ENCODE measurements around the gene EPHA4. TPM values are rescaled to one million over a fixed set of nuclear protein-coding genes. Genes with fewer than 3 reads are reported as not detected.

The EPHA4 gene
- polyA plus RNA-seq, 1 donor (not counting 4 experiments of a cell fraction or from before 2014, with no cell fraction given) = 9.0 TPM

DNA sequence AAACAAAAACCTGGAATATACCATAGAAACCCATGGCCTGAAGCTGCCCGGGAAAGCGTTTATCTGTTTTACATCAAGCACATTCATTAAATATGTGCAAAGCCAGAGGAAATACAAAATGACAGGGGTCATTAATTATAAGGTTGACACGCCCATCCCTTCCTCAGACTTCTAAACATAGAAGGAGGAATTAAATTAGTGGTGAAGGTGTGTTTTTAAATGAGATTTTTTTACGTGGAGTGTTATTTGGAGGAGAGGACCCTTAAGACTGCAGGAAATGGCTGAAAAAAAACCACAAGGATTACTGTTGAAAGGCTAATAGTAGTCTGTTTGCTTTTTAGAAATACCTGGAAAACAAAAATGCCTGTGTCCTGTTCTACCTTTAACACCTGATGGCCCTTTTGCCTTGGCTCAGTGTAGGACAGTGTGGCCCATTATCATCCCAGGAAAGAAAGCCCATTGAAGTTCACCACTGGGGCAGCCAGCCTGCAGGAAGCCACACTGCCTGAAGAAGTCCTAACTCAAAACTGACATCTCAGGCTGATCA, 123.2 kb downstream of the EPHA4 start:
- Histone ChIP-seq H3K4me2 (ENCODE audit: control insufficient read depth, extremely low read depth, insufficient read depth, low read depth, low read length) (no peak overlapping the region), H4K20me1 (ENCODE audit: control insufficient read depth, extremely low read depth, insufficient read depth, low read length) (no peaks in the 10 kb centered on the region), H3K27ac (ENCODE audit: control insufficient read depth, insufficient read depth, low read length) (no peak overlapping the region), H3K36me3 (ENCODE audit: control insufficient read depth in 2 of 2, extremely low read depth in 1 of 2, insufficient read depth in 2 of 2, low read length in 2 of 2) (no peaks in the 10 kb centered on the region), H3K27me3 (ENCODE audit: control insufficient read depth, extremely low read depth, insufficient read depth, low read length) (no peaks in the 10 kb centered on the region), H3K4me3 (ENCODE audit: control insufficient read depth in 2 of 3, extremely low read depth in 1 of 3, insufficient read depth in 2 of 3, low read depth in 1 of 3, low read length in 3 of 3) (no peak overlapping the region), H3K9me1 (ENCODE audit: control insufficient read depth, extremely low read depth, insufficient read depth, low read length) (no peaks in the 10 kb centered on the region), H3K79me2 (ENCODE audit: control insufficient read depth, insufficient read depth, low read length) (no peaks in the 10 kb centered on the region), H3K4me1 (ENCODE audit: control insufficient read depth, extremely low read depth, insufficient read depth, low read length) (peaks cover 13% of the 10 kb centered on the region), H3K9ac (ENCODE audit: control insufficient read depth, extremely low read depth, insufficient read depth, low read length) (no peak overlapping the region), H3K9me3 (ENCODE audit: control insufficient read depth, low read depth, low read length) (no peaks in the 10 kb centered on the region), H2AFZ (ENCODE audit: control insufficient read depth, low read length) (no peak overlapping the region)
- TF ChIP-seq, protein P1, sequence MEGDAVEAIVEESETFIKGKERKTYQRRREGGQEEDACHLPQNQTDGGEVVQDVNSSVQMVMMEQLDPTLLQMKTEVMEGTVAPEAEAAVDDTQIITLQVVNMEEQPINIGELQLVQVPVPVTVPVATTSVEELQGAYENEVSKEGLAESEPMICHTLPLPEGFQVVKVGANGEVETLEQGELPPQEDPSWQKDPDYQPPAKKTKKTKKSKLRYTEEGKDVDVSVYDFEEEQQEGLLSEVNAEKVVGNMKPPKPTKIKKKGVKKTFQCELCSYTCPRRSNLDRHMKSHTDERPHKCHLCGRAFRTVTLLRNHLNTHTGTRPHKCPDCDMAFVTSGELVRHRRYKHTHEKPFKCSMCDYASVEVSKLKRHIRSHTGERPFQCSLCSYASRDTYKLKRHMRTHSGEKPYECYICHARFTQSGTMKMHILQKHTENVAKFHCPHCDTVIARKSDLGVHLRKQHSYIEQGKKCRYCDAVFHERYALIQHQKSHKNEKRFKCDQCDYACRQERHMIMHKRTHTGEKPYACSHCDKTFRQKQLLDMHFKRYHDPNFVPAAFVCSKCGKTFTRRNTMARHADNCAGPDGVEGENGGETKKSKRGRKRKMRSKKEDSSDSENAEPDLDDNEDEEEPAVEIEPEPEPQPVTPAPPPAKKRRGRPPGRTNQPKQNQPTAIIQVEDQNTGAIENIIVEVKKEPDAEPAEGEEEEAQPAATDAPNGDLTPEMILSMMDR (optimal IDR thresholded peaks at IDR 0.05 in 1 of 3, IDR thresholded peaks at IDR 0.05 in 1 of 3, conservative IDR thresholded peaks at IDR 0.05 in 1 of 3; ENCODE audit: extremely low read depth in 1 of 3, insufficient read depth in 2 of 3, low read length in 3 of 3) = no peak
- TF ChIP-seq EZH2 (IDR thresholded peaks at IDR 0.05; ENCODE audit: low read length) = no peak
- DNase-seq (ENCODE audit: low read depth, low spot score) (no peak), FAIRE-seq (no peak)
- dilution Hi-C loops (cut with MboI; ENCODE audit: extremely low pct_ligation_motif_present, low sequenced_read_pairs) = no loop called here

DNA sequence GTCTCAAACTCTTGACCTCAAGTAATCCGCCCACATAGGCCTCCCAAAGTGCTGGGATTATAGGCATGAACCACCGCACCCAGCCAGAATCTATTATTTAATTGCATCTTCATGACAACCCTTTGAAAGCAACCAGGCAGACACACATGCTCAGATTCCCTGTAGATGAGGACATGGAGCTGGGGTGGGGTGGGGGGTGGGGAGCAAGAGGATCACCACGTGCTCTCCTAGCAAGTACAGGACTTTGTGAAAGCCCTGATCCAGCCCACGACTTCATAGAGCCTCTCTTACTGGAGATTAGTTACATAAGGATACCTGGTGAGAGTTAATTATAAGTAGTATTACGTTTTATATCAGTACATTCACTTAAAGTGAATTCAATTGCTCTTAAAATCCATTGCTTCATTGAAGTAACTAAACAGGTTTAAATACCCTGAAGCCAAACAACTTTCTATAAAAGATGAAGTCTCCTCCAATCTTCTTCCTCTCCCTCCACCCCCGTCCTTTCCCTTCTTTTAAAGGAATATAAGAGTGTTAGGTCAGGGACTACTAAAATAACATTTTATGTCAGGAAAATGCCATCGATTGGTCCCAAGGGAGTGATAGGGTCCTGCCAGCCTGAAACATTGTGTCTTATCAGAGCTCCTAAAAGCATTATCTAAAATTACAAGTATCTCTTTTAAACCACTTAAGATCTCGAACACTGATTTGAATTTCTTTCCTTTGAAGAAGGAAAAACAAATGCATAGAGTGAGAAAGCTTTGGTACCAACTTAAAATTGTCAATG, 123.9 kb downstream of the EPHA4 start:
- Histone ChIP-seq H3K36me3 (ENCODE audit: control insufficient read depth in 2 of 2, extremely low read depth in 1 of 2, insufficient read depth in 2 of 2, low read length in 2 of 2) (no peaks in the 10 kb centered on the region), H3K4me2 (ENCODE audit: control insufficient read depth, extremely low read depth, insufficient read depth, low read depth, low read length) (no peak overlapping the region), H3K79me2 (ENCODE audit: control insufficient read depth, insufficient read depth, low read length) (no peaks in the 10 kb centered on the region), H3K9ac (ENCODE audit: control insufficient read depth, extremely low read depth, insufficient read depth, low read length) (no peak overlapping the region), H3K9me3 (ENCODE audit: control insufficient read depth, low read depth, low read length) (no peaks in the 10 kb centered on the region), H3K27me3 (ENCODE audit: control insufficient read depth, extremely low read depth, insufficient read depth, low read length) (no peaks in the 10 kb centered on the region), H3K4me3 (ENCODE audit: control insufficient read depth in 2 of 3, extremely low read depth in 1 of 3, insufficient read depth in 2 of 3, low read depth in 1 of 3, low read length in 3 of 3) (no peak overlapping the region), H3K9me1 (ENCODE audit: control insufficient read depth, extremely low read depth, insufficient read depth, low read length) (no peaks in the 10 kb centered on the region), H3K27ac (ENCODE audit: control insufficient read depth, insufficient read depth, low read length) (no peak overlapping the region), H4K20me1 (ENCODE audit: control insufficient read depth, extremely low read depth, insufficient read depth, low read length) (no peaks in the 10 kb centered on the region), H3K4me1 (ENCODE audit: control insufficient read depth, extremely low read depth, insufficient read depth, low read length) (peaks cover 20% of the 10 kb centered on the region), H2AFZ (ENCODE audit: control insufficient read depth, low read length) (no peak overlapping the region)
- dilution Hi-C loops (cut with MboI; ENCODE audit: extremely low pct_ligation_motif_present, low sequenced_read_pairs) = no loop called here
- TF ChIP-seq, protein P1 (optimal IDR thresholded peaks at IDR 0.05 in 1 of 3, IDR thresholded peaks at IDR 0.05 in 1 of 3, conservative IDR thresholded peaks at IDR 0.05 in 1 of 3; ENCODE audit: extremely low read depth in 1 of 3, insufficient read depth in 2 of 3, low read length in 3 of 3) = no peak
- no peak for TF ChIP-seq EZH2 (IDR thresholded peaks at IDR 0.05; ENCODE audit: low read length)
- FAIRE-seq = no peak
- no peak for DNase-seq (ENCODE audit: low read depth, low spot score)

All from keratinocyte (primary cell).